Measurements from ENCODE around the gene GOLGA6L9.
"Not testable (repeated sequence)": the region's sequence is repeated elsewhere in the genome, so short reads cannot be mapped to it uniquely, and the experiment has no call there.

The GOLGA6L9 gene

GRCh38 chr15:82469381-82469780 lies 39.8 kb downstream of the GOLGA6L9 start:
- not testable (repeated sequence) for DNase-seq

DNA sequence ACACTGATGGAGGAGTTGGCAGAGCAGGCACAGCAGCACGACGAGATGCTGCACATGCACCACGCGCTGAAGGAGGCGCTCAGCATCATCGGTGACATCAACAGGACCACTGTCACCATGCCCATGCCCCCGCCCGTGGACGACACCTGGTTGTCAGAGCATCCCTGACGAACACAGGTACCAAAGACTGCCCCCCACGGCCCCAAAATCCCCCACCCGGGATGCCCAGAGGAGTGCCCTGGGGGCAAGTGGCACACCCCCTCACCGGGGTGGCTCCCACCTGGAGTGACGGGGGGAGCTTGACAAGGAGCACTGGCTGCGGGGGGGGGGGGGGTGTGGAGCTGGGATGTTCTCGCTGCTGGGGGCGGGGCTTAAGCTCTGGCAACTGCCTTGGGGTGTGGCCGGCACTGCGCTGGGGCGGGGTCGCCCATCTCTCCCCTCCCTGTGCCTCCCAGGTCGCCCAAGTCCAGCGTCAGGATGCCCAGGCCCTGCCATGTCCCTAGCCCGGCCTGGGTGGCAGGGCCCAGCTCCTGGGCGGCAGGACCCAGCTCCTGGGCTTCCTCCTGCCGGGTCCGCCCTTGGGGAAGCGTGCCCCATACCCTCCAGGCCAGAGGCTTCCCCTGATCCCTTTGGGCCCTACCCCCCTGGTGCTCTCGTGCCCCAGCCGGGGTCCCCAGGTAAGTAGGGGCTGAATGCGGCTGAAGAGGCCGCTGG lies 42.8 kb downstream of the GOLGA6L9 start:
- not testable (repeated sequence) for DNase-seq

- not testable (repeated sequence) for DNase-seq
Measured at GRCh38 chr15:82474596-82475325, 45.1 kb downstream of the GOLGA6L9 start.

DNA sequence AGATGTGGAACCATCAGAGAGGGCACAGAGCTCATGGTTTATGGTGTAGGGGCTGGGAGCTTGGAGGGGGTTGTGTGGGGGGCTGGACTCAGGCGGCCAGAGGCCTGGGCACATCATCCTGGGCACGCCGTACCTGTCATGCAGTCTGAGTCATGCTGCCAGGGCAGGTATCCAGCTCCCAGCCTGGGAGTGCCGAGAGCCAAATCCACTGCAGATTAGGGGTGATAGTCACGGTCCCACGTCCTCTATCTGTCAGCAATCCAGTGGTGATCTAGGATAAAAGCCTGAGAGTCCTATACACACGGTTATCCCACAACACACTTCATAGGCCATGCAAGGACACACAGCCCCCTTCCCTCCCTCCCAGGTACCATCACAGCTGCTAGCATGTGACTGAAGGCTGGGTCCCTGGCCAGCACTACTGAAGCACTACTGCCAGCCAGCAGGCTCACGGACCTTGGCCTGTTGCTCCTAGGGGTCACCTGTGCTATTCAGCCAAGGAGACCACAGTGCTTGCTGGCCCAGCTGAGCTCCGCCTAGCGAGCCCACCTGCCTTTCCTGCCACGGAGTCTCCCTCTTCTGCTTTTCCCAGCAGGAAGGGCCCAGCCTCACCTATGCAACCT lies 45.8 kb downstream of the GOLGA6L9 start:
- not testable (repeated sequence) for DNase-seq

GRCh38 chr15:82476697-82477342 lies 47.2 kb downstream of the GOLGA6L9 start:
- DNase-seq: not testable (repeated sequence)

- not testable (repeated sequence) for DNase-seq
Measured at GRCh38 chr15:82477343-82478057, 47.9 kb downstream of the GOLGA6L9 start.
